IPS DF 4.7 (cell line): ENCODE measurements around the gene ABL2.
"Not testable (repeated sequence)": the region's sequence is repeated elsewhere in the genome, so short reads cannot be mapped to it uniquely, and the experiment has no call there.

Experiments
- DNase-seq: peaks from one replicate; pipeline ENCODE4 v3.0.0-alpha.2; 2013; ENCODE audit warnings: low spot score; ENCODE audit errors: extremely low read depth

The ABL2 gene

GRCh38 chr1:179137617-179138255 is 91.7 kb downstream of the ABL2 start:
- no peak for DNase-seq

GRCh38 chr1:179135707-179136106 is 93.8 kb downstream of the ABL2 start:
- not testable (repeated sequence) for DNase-seq

- DNase-seq, result not testable (repeated sequence)
Observed at GRCh38 chr1:179135168-179135567, 94.3 kb downstream of the ABL2 start.

GRCh38 chr1:179129702-179130473 is 99.6 kb downstream of the ABL2 start:
- DNase-seq, result no peak

- no peak for DNase-seq
Observed at GRCh38 chr1:179128520-179128919, 101.0 kb downstream of the ABL2 start.

GRCh38 chr1:179127163-179127895 is 102.1 kb downstream of the ABL2 start:
- no peak for DNase-seq

- no peak for DNase-seq
Observed at GRCh38 chr1:179126338-179127060, 103.0 kb downstream of the ABL2 start.

- no peak for DNase-seq
Observed at GRCh38 chr1:179124873-179125272, 104.6 kb downstream of the ABL2 start.

- DNase-seq, result no peak
Observed at GRCh38 chr1:179121159-179121938, 108.1 kb downstream of the ABL2 start.

- DNase-seq, result no peak
Observed at GRCh38 chr1:179120736-179121135, 108.7 kb downstream of the ABL2 start.

- no peak for DNase-seq
Observed at GRCh38 chr1:179119513-179119912, 110.0 kb downstream of the ABL2 start.

- DNase-seq, result no peak
Observed at GRCh38 chr1:179115181-179115580, 114.3 kb downstream of the ABL2 start.

- DNase-seq, result no peak
Observed at GRCh38 chr1:179108644-179109043, 120.8 kb downstream of the ABL2 start.

- no peak for DNase-seq
Observed at GRCh38 chr1:179107706-179108629, 121.5 kb downstream of the ABL2 start.

- DNase-seq, result no peak
Observed at GRCh38 chr1:179105393-179105792, 124.1 kb downstream of the ABL2 start.

GRCh38 chr1:179104611-179105250 is 124.7 kb downstream of the ABL2 start:
- DNase-seq, result no peak

- DNase-seq, result no peak
Observed at GRCh38 chr1:179103999-179104398, 125.5 kb downstream of the ABL2 start.

GRCh38 chr1:179101566-179101965 is 127.9 kb downstream of the ABL2 start:
- no peak for DNase-seq

GRCh38 chr1:179099891-179100290 is 129.6 kb downstream of the ABL2 start:
- DNase-seq, result no peak
